ENCODE measurements around the gene CHD2.

CHD2 gene

GRCh38 chr15:92885224-92886041 lies 14.7 kb upstream of the CHD2 start:
- DNase-seq: no peak

- no peak for DNase-seq
These were observed 14.0 kb upstream of the CHD2 start for GRCh38 chr15:92886042-92886537.

GRCh38 chr15:92886815-92887214 lies 13.3 kb upstream of the CHD2 start:
- no peak for DNase-seq

- DNase-seq: no peak
These were observed 12.3 kb upstream of the CHD2 start for GRCh38 chr15:92887869-92888268.

GRCh38 chr15:92889390-92890107 lies 10.6 kb upstream of the CHD2 start:
- DNase-seq: no peak

GRCh38 chr15:92891533-92892200 lies 8.5 kb upstream of the CHD2 start:
- no peak for DNase-seq

- DNase-seq: no peak
These were observed 7.9 kb upstream of the CHD2 start for GRCh38 chr15:92892201-92892555.

GRCh38 chr15:92893200-92893599 lies 6.9 kb upstream of the CHD2 start:
- no peak for DNase-seq

- no peak for DNase-seq
These were observed 3.6 kb upstream of the CHD2 start for GRCh38 chr15:92896561-92896960.

- no peak for DNase-seq
These were observed 2.5 kb upstream of the CHD2 start for GRCh38 chr15:92897620-92898019.

GRCh38 chr15:92898988-92899582 lies 1.0 kb upstream of the CHD2 start:
- DNase-seq: no peak

GRCh38 chr15:92899601-92899947 lies 550 bp upstream of the CHD2 start:
- no peak for DNase-seq

- no peak for DNase-seq
These were observed 577 bp downstream of the CHD2 start for GRCh38 chr15:92900731-92901071.

- no peak for DNase-seq
These were observed 1.1 kb downstream of the CHD2 start for GRCh38 chr15:92901072-92901761.

GRCh38 chr15:92901995-92902394 lies 1.9 kb downstream of the CHD2 start:
- DNase-seq: no peak

GRCh38 chr15:92902737-92903593 lies 2.8 kb downstream of the CHD2 start:
- DNase-seq: no peak

- no peak for DNase-seq
These were observed 3.5 kb downstream of the CHD2 start for GRCh38 chr15:92903631-92903965.

- peak; percentile 99 for DNase-seq
These were observed 4.0 kb downstream of the CHD2 start for GRCh38 chr15:92903966-92904721.

GRCh38 chr15:92904722-92905571 lies 4.8 kb downstream of the CHD2 start:
- DNase-seq: no peak

- DNase-seq: no peak
These were observed 5.9 kb downstream of the CHD2 start for GRCh38 chr15:92906020-92906419.
